GM12878 (cell line): ENCODE measurements around the gene REEP1. TPM values are rescaled to one million over a fixed set of nuclear protein-coding genes. Genes with fewer than 3 reads are reported as not detected.

ENCODE experiments used
- ATAC-seq: fragments of 200-7000 bp; cut with Tn5 transposase; 3 replicates; pipeline ENCODE4 v1.9.1; 2020; ENCODE audit warnings: mild to moderate bottlenecking, moderate library complexity
- BruUV-seq: library from RNA; stranded (reverse); fragments of 400-500 nt; replicated peaks from 2 replicates; lab custom pipeline; 2021; lab: Mats Ljungman, UMichigan
- CTCF ChIA-PET: fragments of 300-600 bp; sonication (Branson Sonifier 250); formaldehyde crosslinking; extraction: SDS; loops from one replicate; lab custom pipeline; 2021; ENCODE audit warnings: inconsistent platforms; lab: Yijun Ruan, JAX
- POLR2A ChIA-PET: fragments of 350-600 bp; formaldehyde crosslinking; extraction: SDS; loops from one replicate; lab custom pipeline; 2021; ENCODE audit warnings: inconsistent platforms; lab: Charles Lee
- RAD21 ChIA-PET: fragments of 300-600 bp; sonication (Branson Sonifier 250); formaldehyde crosslinking; loops from one replicate; lab custom pipeline; 2023; ENCODE audit warnings: antibody characterized with exemption; ENCODE audit not compliant: unreplicated experiment; lab: Charles Lee
- SMC1A ChIA-PET: fragments of 300-600 bp; sonication (Branson Sonifier 250); formaldehyde crosslinking; loops from one replicate; lab custom pipeline; 2023; ENCODE audit not compliant: unreplicated experiment, uncharacterized antibody; lab: Charles Lee
- DNase-seq: peaks from one replicate; pipeline ENCODE4 v3.0.0-alpha.2; 2011; ENCODE audit warnings: low read depth, low spot score
- FAIRE-seq: peaks from 3 replicates; lab custom pipeline; 2011; peaks lifted over from hg19 to GRCh38; lab: Jason Lieb, UNC
- H2AFZ ChIP-seq: 2 replicates; pipeline ENCODE4 v1.6.0; 2011; ENCODE audit warnings: low read depth, low read length, control low read depth; ENCODE audit not compliant: control insufficient read depth
- H3K27ac ChIP-seq: 2 replicates; pipeline ENCODE4 v1.5.1; 2011; ENCODE audit warnings: control low read depth; ENCODE audit not compliant: control insufficient read depth, insufficient read depth
- H3K27me3 ChIP-seq, 2 experiments: replicated peaks in 1 of 2; 2 replicates each; pipeline versions ENCODE4 v1.6.0 to v1.6.1; 2011; ENCODE audit warnings: low read length in 1 of 2; ENCODE audit not compliant: control insufficient read depth in 2 of 2, insufficient read depth in 2 of 2
- H3K36me3 ChIP-seq, 2 experiments: 2 replicates each; pipeline ENCODE4 v1.5.1; 2011; ENCODE audit warnings: low read length in 1 of 2; ENCODE audit not compliant: control insufficient read depth in 2 of 2, insufficient read depth in 2 of 2
- H3K4me1 ChIP-seq: 2 replicates; pipeline ENCODE4 v1.6.1; 2011; ENCODE audit warnings: mild to moderate bottlenecking, low read length, moderate library complexity, mixed read lengths; ENCODE audit not compliant: control insufficient read depth, insufficient read depth
- H3K4me2 ChIP-seq: 2 replicates; pipeline ENCODE4 v1.6.0; 2011; ENCODE audit warnings: control low read depth; ENCODE audit not compliant: control insufficient read depth, insufficient read depth
- H3K4me3 ChIP-seq: fragments of 200-600 bp; sonication (generic); 2 replicates; pipeline ENCODE4 v1.5.1; 2016
- H3K79me2 ChIP-seq: 2 replicates; pipeline ENCODE4 v1.6.0; 2011; ENCODE audit warnings: low read length; ENCODE audit not compliant: control insufficient read depth, insufficient read depth
- H3K9ac ChIP-seq: 2 replicates; pipeline ENCODE4 v1.8.0; 2011; ENCODE audit warnings: low read length, control low read depth, mixed read lengths; ENCODE audit not compliant: control insufficient read depth, insufficient read depth
- H3K9me3 ChIP-seq: replicated peaks from 3 replicates; pipeline ENCODE4 v1.5.1; 2011; ENCODE audit warnings: mild to moderate bottlenecking, low read length; ENCODE audit not compliant: control insufficient read depth, insufficient read depth
- H4K20me1 ChIP-seq: 2 replicates; pipeline ENCODE4 v1.6.0; 2011; ENCODE audit not compliant: control insufficient read depth, insufficient read depth
- ATF3 ChIP-seq: IDR thresholded peaks from 2 replicates; pipeline ENCODE4 v1.6.1; 2011; ENCODE audit warnings: low read depth, mild to moderate bottlenecking, low read length, moderate library complexity, borderline replicate concordance; ENCODE audit errors: extremely low read depth
- CREB1 ChIP-seq: IDR thresholded peaks from 2 replicates; pipeline ENCODE4 v1.6.1; 2012; ENCODE audit warnings: low read depth, mild to moderate bottlenecking, inconsistent platforms
- FOXK2 ChIP-seq: fragments of 450-650 bp; IDR thresholded peaks from 2 replicates; pipeline ENCODE4 v1.6.1; 2017; ENCODE audit warnings: mild to moderate bottlenecking, moderate library complexity
- POLR2A ChIP-seq: IDR thresholded peaks from 2 replicates; pipeline ENCODE4 v1.6.1; 2011; ENCODE audit warnings: low read depth, mild to moderate bottlenecking, low read length
- SIN3A ChIP-seq: IDR thresholded peaks from 2 replicates; pipeline ENCODE4 v1.6.1; 2012; ENCODE audit warnings: low read depth, low read length, improper control_type of control experiment
- SIX5 ChIP-seq: IDR thresholded peaks from 2 replicates; pipeline ENCODE4 v1.6.1; 2011; ENCODE audit warnings: mild to moderate bottlenecking, low read depth, low read length, moderate library complexity; ENCODE audit not compliant: severe bottlenecking
- TARDBP ChIP-seq: IDR thresholded peaks from 2 replicates; pipeline ENCODE4 v1.6.1; 2016; ENCODE audit warnings: borderline replicate concordance
- ZSCAN29 ChIP-seq: fragments of 450-650 bp; IDR thresholded peaks from 2 replicates; pipeline ENCODE4 v1.6.1; 2017; ENCODE audit warnings: mild to moderate bottlenecking, moderate library complexity
- WGBS: methylation state at CpG from one replicate; pipeline ENCODE4 v1.1.6; 2016; ENCODE audit warnings: low lambda C conversion rate; ENCODE audit not compliant: insufficient replicate concordance, insufficient coverage; ENCODE audit errors: missing lambda C conversion rate; 5-methylcytosine and 5-hydroxymethylcytosine counted together
- in situ Hi-C: fragments of 300-500 bp; cut with MboI; formaldehyde crosslinking; loops from 9 replicates; pipeline ENCODE4 v1.14.3; 2018; ENCODE audit warnings: mixed read lengths
- intact Hi-C: fragments of 100-400 bp; cut with micrococcal nuclease; formaldehyde crosslinking; loops from one replicate; pipeline ENCODE4 v1.14.2; 2022; ENCODE audit not compliant: unreplicated experiment
- polyA plus RNA-seq, 11 experiments: library from polyadenylated mRNA; depleted of rRNA in 4 of 11; unstranded in 6 of 11; stranded (reverse) in 5 of 11; fragments of >200 nt; fragmentation: Nextera tagmentation in 4 of 11; fragmentation: Illumina TruSeq in 1 of 11; extraction: Ambion mirVana in 4 of 11; extraction: Trizol in 1 of 11; gene quantifications; 1 replicate in 1 of 11; 2 replicates in 10 of 11; pipeline versions ENCODE4 v1.2.1 to v1.2.3, GENCODE V29; 2011 to 2016; ENCODE audit warnings: inconsistent platforms in 2 of 11, missing spikeins in 2 of 11, low read depth in 1 of 11
- total RNA-seq, 4 experiments: library from RNA; depleted of rRNA in 3 of 4; stranded (reverse); fragments of >200 nt in 3 of 4; fragmentation: Illumina TruSeq in 1 of 4; extraction: Trizol in 1 of 4; gene quantifications; 2 replicates each; pipeline versions ENCODE4 v1.2.1 to v1.2.3, GENCODE V29; 2013 to 2021

REEP1 gene
- total and polyA plus RNA-seq, 10 of the 15 experiments (the other 5 are each of a cell fraction or from before 2014, with no cell fraction given) = 0.02 to 0.30 (median 0.09) TPM; not detected in 1

GRCh38 chr2:86189782-86190416 is 147.5 kb downstream of the REEP1 start:
- 81% methylated on average over 7 of the region's 7 CpGs for WGBS
- ChIA-PET POLR2A (no interaction called here), SMC1A (no interaction called here), CTCF (no interaction called here), RAD21 (no interaction called here)
- Histone ChIP-seq H3K4me1 (peaks cover 26% of the 10 kb centered on the region), H3K9me3 (no peaks in the 10 kb centered on the region; the same call in 2 of the 3 replicates), H3K36me3 (peaks cover 0 to 3% of the 10 kb centered on the region in 2 experiments; a peak in 3 of 4 replicates), H3K4me3 (0 out of 2 replicates have a peak overlapping the region, but pooled peaks have one; percentile 8), H3K9ac (no peak overlapping the region), H3K27ac (no peak overlapping the region), H3K4me2 (no peak overlapping the region; the same call in none of the 2 replicates), H3K79me2 (peaks cover 91% of the 10 kb centered on the region), H4K20me1 (no peaks in the 10 kb centered on the region), H3K27me3 (no peaks in the 10 kb centered on the region), H2AFZ (no peak overlapping the region)
- DNase-seq = no peak
- ATAC-seq = no peak
- in situ Hi-C loops (no loop called here), intact Hi-C loops (no loop called here)
- TF ChIP-seq ATF3 = no peak
- no peak for TF ChIP-seq POLR2A
- no peak for TF ChIP-seq ZSCAN29
- no peak for TF ChIP-seq CREB1
- no peak for TF ChIP-seq SIX5
- TF ChIP-seq TARDBP = no peak
- no peak for TF ChIP-seq FOXK2
- TF ChIP-seq SIN3A = no peak
- TF ChIP-seq, all 136 proteins: peak for 0
- FAIRE-seq = no peak
- BruUV-seq = no TSS peak
